ENCODE results near the gene WDR45B.

WDR45B gene

DNA sequence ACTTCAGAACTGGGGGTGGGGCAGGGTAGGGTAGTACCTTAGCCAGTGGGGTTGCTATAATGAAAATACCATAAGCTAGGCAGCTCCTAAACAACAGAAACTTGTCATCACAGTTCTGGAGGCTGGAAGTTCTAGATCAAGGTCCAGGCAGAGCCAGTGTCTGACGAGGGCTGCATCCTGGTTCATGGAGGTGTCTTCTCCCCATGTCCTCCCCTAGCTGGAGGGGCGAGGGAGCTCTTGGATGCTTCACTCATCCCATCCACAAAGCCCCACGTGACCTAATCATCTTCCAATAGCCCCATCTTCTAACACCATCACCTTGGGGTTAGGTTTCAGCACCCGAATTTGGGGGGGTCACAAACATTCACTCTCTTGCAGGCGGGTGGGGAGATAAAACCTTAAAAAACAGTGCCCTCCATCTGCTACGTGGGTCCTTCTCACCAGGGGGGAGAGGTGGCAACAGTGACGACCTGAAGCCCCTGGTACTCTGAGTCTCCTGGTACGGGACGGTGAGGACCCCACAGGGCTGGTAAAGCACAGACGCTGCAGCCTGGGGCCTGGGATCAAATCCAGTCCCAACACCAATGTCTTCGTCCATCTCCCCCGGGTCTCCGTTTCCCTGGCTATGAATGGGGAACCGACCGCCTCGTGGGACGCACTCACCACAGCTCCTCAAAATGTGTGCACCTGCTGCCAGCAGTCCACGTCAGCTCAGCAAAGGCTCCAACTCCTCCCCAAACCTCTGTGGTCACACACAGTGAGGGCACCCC is 27.4 kb upstream of the WDR45B start:
- DNase-seq = no peak

GRCh38 chr17:82674656-82675475 is 26.6 kb upstream of the WDR45B start:
- DNase-seq = no peak

GRCh38 chr17:82670661-82671450 is 22.6 kb upstream of the WDR45B start:
- DNase-seq = no peak

DNA sequence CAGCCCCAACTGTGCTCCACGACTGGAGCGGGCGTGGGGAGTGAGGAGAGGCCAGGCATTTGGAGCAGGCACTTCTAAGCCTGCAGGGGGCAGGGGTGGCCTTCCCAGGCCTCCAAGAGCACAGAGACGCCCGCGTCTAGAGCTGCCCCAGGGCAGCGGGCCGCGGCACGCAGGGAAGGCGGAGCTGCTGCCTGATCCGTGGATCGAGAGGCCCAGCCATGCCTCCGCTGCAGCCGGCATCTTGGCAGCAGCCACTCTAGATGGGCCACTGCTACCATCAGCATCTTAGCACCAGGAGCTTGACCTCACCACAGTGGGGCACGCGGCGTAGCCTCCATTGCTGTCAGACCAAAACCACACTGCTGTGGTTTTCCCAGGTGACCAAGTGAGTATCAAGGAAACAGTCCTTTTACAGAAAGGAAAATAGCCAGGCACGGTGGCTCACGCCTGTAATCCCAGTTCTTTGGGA is 20.4 kb upstream of the WDR45B start:
- DNase-seq = no peak

DNA sequence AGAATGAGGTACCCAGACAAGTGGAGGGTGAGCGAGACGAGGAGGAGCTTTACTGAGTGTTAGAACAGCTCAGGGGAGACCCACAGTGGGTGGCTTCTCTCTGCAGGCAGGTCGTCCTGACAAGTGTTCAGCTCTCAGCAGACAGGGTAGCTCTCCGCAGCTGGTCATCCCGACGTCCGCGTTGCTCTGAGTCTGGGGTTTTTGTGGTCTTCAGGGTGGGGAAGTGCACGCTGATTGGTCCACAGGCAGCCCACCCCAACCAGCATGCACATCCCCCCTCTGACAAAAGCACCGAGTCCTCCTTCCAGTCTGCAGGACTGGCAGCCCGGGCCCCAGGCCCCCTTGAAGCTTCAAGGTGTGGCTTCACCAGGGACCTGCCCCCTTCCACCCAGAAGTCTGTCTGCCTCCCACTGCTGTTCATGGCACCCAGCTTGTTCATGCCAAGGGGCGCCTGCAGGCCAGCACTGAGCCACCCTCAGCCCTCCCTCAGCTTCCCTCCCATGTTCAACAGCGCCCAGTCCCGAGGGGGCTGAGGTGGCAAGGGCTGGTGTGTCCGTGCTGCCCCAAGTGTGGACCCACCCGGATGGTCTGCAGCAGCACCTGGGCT is 19.9 kb upstream of the WDR45B start:
- DNase-seq = no peak

- DNase-seq = no peak
These were observed 19.4 kb upstream of the WDR45B start for GRCh38 chr17:82667668-82668000.

DNA sequence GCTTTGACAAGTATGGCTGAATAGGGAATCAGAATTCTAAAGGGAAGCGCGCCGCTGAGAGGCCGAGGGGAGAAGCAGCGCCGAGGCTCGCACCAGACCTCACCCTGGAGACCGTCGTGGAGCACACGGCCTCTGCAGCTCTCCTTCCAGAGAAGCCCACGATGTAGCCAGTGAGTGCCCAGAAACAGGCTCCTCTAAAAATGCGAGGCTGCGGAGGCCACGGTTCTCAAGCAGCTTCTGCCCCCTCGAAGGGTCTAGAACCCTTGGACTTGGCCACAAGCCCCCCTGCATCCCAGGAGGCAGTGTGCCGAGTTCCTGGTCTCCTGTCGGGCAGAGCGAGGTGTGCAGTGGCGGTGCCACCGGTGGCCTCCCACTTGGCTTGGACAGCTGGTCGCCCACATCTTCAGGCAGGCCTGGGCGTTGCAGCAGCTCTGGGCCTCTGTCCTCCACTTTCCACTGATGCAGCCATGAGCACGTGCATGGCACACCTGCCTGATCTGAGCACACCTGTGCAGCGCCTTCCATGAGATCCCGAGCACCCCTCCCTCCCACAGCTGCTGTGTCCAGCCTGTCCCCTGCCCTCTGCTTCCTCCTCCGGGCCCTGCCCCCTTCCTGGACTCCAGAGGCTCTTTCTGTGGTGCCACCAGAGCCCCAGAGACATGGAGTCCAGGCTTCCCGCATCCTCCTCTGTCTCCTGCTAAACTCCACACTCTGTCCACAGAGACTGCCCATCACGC is 18.9 kb upstream of the WDR45B start:
- no peak for DNase-seq

- no peak for DNase-seq
These were observed 17.6 kb upstream of the WDR45B start for GRCh38 chr17:82665891-82666290.

- no peak for DNase-seq
These were observed 17.0 kb upstream of the WDR45B start for GRCh38 chr17:82665217-82665616.

GRCh38 chr17:82664701-82665182 is 16.5 kb upstream of the WDR45B start:
- peak; percentile 53 for DNase-seq

- DNase-seq = no peak
These were observed 16.0 kb upstream of the WDR45B start for GRCh38 chr17:82664276-82664575.

DNA sequence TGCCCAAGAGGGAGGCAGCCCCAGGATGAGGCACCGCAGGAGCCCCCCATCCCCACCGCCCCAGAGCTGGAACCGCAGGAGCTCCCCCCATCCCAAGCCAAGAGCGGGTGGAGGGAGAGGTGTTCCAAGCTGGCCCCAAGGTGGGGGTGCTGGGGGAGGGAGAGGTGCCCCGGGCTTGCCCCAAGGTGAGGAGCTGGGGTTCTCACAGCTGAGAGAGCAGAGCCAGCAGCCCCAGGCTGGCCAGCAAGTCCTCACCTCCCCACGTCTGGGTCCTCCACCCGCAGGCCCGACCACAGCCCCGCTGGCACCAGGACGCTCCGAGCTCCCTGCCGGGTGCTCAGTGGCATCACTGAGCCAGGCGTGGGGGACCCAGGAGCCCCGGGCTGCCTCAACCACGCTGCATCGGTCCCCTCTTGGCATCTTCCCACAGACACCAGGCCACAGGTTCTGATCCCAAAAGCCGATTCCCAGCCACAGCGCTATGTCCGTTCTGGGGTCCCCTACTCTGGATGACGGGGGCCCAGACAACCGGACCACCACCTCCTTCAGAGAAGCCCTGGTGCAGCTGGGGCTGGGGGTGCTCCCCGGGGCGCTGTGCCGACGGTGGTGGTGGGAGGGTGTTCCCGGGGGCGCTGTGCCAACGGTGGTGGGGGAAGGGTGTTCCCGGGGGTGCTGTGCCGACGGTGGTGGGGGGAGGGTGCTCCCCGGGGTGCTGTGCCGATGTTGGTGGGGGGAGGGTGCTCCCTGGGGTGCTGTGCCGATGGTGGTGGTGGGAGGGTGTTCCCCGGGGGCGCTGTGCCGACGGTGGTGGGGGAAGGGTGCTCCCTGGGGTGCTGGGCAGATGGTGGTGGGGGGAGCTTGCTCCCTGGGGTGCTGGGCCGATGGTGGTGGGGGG is 15.4 kb upstream of the WDR45B start:
- DNase-seq = no peak

- no peak for DNase-seq
These were observed 14.5 kb upstream of the WDR45B start for GRCh38 chr17:82662711-82663261.

- DNase-seq = no peak
These were observed 13.8 kb upstream of the WDR45B start for GRCh38 chr17:82661717-82662683.

DNA sequence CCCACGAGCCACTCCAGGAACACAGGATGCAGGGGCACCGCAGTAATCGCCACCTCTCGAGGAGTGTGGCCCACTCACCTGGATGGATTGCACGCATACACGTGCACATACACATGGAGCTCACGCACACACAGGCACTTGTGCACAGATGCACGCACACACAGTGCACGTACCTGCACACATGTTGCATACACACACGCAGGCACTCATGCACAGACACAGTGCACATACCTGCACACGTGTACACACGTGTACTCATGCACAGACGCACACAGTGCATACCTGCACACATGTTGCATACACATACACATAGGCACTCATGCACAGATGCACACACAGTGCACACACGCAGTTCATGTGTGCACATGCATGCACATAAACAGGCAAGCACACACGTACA is 11.6 kb upstream of the WDR45B start:
- DNase-seq = no peak

GRCh38 chr17:82658796-82659452 is 10.7 kb upstream of the WDR45B start:
- no peak for DNase-seq

- DNase-seq = no peak
These were observed 10.1 kb upstream of the WDR45B start for GRCh38 chr17:82658331-82658730.

GRCh38 chr17:82657926-82658325 is 9.7 kb upstream of the WDR45B start:
- DNase-seq = no peak

DNA sequence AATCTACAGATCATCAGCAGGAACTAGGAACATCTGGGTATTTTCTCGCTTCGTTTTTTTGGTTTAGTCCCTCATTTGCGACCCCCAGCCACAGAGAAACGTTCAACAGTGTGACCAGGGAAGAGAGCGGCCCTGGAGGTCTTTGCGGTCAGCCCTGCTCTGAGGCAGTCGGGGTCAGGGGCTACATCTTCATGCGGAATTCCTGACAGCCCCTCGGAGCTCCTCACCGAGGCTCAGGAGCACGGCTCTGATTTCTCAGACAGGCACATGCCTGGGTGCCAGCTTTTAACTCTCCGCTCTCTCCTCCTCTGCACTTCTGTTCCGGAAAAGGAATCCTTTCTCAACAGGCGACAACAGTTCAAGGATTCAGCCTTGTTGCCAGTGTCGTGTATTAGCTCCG is 8.0 kb upstream of the WDR45B start:
- DNase-seq = no peak
